ENCODE measurements around the gene MAN2A2. TPM values are rescaled to one million over a fixed set of nuclear protein-coding genes. Genes with fewer than 3 reads are reported as not detected.

MAN2A2 gene
- total and polyA plus RNA-seq, 8 donors, result 46.1 to 86.3 (median 59.4) TPM

DNA sequence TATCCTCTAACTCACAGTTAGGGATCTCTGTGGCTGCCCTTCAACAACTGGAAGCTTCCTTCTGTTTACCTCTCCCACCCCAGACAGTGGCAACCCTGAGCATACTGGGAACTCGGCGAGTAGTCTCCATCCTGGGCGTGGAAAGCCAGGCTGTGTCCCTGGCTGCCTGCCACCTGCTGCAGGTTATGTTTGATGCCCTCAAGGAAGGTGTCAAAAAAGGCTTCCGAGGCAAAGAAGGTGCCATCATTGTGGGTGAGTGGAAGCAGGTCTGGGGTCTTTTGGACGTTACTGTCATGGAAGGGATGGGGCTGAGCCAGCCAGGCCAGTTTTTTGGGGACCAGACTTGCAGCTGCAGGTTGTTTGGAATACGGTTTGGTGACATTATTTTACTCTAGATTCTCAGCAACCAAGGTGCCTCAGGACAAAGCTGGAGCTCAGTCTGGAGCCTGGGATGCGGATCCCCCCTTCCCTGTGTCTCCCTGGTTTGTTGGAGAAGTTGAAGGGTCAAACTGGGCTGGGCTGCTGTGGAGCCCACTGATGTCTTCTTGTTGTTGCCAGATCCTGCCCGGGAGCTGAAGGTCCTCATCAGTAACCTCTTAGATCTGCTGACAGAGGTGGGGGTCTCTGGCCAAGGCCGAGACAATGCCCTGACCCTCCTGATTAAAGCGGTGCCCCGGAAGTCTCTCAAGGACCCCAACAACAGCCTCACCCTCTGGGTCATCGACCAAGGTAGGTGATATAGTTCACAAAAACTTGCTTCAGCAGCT lies 39.4 kb downstream of the MAN2A2 start:
- Histone ChIP-seq H3K27ac (no peak overlapping the region), H3K36me3 (peaks cover 0 to 99% of the 10 kb centered on the region in 2 donors), H3K9me3 (no peaks in the 10 kb centered on the region), H3K27me3 (no peaks in the 10 kb centered on the region), H3K4me1 (no peaks in the 10 kb centered on the region), H3K4me3 (no peak overlapping the region)
- no peak for ATAC-seq
- TF ChIP-seq, protein P1, sequence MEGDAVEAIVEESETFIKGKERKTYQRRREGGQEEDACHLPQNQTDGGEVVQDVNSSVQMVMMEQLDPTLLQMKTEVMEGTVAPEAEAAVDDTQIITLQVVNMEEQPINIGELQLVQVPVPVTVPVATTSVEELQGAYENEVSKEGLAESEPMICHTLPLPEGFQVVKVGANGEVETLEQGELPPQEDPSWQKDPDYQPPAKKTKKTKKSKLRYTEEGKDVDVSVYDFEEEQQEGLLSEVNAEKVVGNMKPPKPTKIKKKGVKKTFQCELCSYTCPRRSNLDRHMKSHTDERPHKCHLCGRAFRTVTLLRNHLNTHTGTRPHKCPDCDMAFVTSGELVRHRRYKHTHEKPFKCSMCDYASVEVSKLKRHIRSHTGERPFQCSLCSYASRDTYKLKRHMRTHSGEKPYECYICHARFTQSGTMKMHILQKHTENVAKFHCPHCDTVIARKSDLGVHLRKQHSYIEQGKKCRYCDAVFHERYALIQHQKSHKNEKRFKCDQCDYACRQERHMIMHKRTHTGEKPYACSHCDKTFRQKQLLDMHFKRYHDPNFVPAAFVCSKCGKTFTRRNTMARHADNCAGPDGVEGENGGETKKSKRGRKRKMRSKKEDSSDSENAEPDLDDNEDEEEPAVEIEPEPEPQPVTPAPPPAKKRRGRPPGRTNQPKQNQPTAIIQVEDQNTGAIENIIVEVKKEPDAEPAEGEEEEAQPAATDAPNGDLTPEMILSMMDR (IDR thresholded peaks at IDR 0.05), result no peak
- intact Hi-C loops (cut with DNase I), result no loop called here
- peak in 1 of 4 donors; percentile 21 for DNase-seq

GRCh38 chr15:90945091-90945490 lies 42.0 kb downstream of the MAN2A2 start:
- no peak overlapping the region for H3K4me3 ChIP-seq
- H3K36me3 ChIP-seq, result peaks cover 0 to 99% of the 10 kb centered on the region in 2 donors
- intact Hi-C loops (cut with DNase I), result no loop called here
- no peaks in the 10 kb centered on the region for H3K9me3 ChIP-seq
- H3K4me1 ChIP-seq, result peaks cover 0 to 5% of the 10 kb centered on the region in 2 donors
- no peaks in the 10 kb centered on the region for H3K27me3 ChIP-seq
- DNase-seq (no peak), ATAC-seq (no peak)
- H3K27ac ChIP-seq, result peak overlapping the region in 1 of 2 donors; percentile 48
- TF ChIP-seq, protein P1 (IDR thresholded peaks at IDR 0.05), result no peak

DNA sequence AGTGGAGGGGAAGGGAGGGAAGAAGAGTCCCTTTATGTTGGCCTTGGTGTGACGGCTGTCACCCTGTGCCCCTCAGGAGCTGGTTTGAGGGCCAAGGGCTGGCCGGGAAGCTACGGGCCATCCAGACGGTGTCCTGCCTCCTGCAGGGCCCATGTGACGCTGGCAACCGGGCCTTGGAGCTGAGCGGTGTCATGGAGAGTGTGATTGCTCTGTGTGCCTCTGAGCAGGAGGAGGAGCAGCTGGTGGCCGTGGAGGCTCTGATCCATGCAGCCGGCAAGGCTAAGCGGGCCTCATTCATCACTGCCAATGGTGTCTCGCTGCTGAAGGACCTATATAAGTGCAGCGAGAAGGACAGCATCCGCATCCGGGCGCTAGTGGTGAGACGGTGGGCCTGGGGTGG lies 43.4 kb downstream of the MAN2A2 start:
- ATAC-seq, result no peak
- intact Hi-C loops (cut with DNase I), result no loop called here

DNA sequence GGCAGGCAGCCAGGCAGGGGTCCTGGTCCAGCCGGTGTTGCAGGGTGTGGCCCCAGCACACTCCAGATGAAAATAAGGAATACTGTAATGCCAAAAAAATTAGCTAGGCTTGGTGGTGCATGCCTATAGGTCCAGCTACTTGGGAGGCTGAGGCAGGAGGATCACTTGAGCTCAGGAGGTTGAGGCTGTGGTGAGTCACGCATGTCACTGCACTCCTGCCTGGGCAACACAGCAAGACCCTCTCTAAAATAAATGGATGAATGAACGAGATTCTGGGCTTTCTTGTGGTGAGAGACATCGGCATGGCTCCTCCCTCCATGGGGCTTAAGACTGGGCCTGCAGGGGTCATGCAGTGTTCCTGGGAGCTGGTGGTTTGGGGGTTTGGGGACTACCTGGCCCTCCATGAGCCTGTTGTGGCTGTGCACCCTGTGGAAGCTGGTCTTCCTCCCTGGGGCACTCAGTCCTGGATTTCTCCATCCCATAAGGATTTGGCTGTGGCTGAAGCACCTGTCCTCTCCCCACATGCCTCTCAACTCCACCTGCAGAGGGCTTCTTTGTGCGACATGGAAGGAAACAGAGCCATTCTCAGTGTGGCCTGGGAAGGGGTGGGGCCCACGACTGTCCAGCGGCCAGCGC lies 44.0 kb downstream of the MAN2A2 start:
- H3K4me1 ChIP-seq, result peaks cover 0 to 5% of the 10 kb centered on the region in 2 donors
- ATAC-seq, result no peak
- no peak overlapping the region for H3K27ac ChIP-seq
- H3K9me3 ChIP-seq, result no peaks in the 10 kb centered on the region
- H3K36me3 ChIP-seq, result peaks cover 0 to 99% of the 10 kb centered on the region in 2 donors
- DNase-seq, result no peak
- intact Hi-C loops (cut with DNase I), result no loop called here
- no peaks in the 10 kb centered on the region for H3K27me3 ChIP-seq
- no peak overlapping the region for H3K4me3 ChIP-seq
- TF ChIP-seq, protein P1 (IDR thresholded peaks at IDR 0.05), result no peak

More for the DNA sequence above, 43.4 kb downstream of the MAN2A2 start:
- no peaks in the 10 kb centered on the region for H3K9me3 ChIP-seq
- H3K27ac ChIP-seq, result no peak overlapping the region
- H3K27me3 ChIP-seq, result no peaks in the 10 kb centered on the region
- peak in 1 of 4 donors; percentile 65 for DNase-seq
- H3K4me3 ChIP-seq, result no peak overlapping the region
- H3K4me1 ChIP-seq, result peaks cover 0 to 5% of the 10 kb centered on the region in 2 donors
- peaks cover 0 to 99% of the 10 kb centered on the region in 2 donors for H3K36me3 ChIP-seq
- TF ChIP-seq, protein P1 (IDR thresholded peaks at IDR 0.05), result no peak

Measured in left lung (tissue), 10 donors.